Epithelial cell of proximal tubule (primary cell): ENCODE results near the gene PARPBP. TPM values are rescaled to one million over a fixed set of nuclear protein-coding genes. Genes with fewer than 3 reads are reported as not detected.
"Not testable (repeated sequence)": the region's sequence is repeated elsewhere in the genome, so short reads cannot be mapped to it uniquely, and the experiment has no call there.

Source experiments
- DNase-seq: peaks from one replicate; pipeline ENCODE4 v3.0.0-alpha.2; 2011; ENCODE audit warnings: low read depth
- H3K4me3 ChIP-seq: 2 replicates; pipeline ENCODE4 v1.5.1; 2011; ENCODE audit warnings: low read depth, mild to moderate bottlenecking, low read length
- CTCF ChIP-seq: conservative IDR thresholded peaks from 2 replicates; pipeline ENCODE4 v1.5.1; 2012; ENCODE audit warnings: low read depth, mild to moderate bottlenecking, low read length
- total RNA-seq: library from RNA; depleted of rRNA; stranded (reverse); fragments of >200 nt; gene quantifications from 2 replicates; pipeline ENCODE4 v1.2.3, GENCODE V29; 2015

Gene PARPBP
- total RNA-seq, 1 donor from 2014 or later = 8.2 TPM

GRCh38 chr12:102142866-102143373 is 22.9 kb downstream of the PARPBP start:
- not testable (repeated sequence) for DNase-seq, H3K4me3 ChIP-seq

GRCh38 chr12:102144221-102144620 is 24.2 kb downstream of the PARPBP start:
- TF ChIP-seq CTCF = no peak
- DNase-seq = no peak
- H3K4me3 ChIP-seq = no peak overlapping the region

GRCh38 chr12:102147062-102147587 is 27.1 kb downstream of the PARPBP start:
- H3K4me3 ChIP-seq, DNase-seq: not testable (repeated sequence)

GRCh38 chr12:102155206-102155605 is 35.2 kb downstream of the PARPBP start:
- DNase-seq, H3K4me3 ChIP-seq: not testable (repeated sequence)

- no peak overlapping the region for H3K4me3 ChIP-seq
- DNase-seq = no peak
- no peak for TF ChIP-seq CTCF
Observed at GRCh38 chr12:102163383-102163782, 43.4 kb downstream of the PARPBP start.

- no peak overlapping the region for H3K4me3 ChIP-seq
- no peak for TF ChIP-seq CTCF
- no peak for DNase-seq
Observed at GRCh38 chr12:102167821-102168604, 48.0 kb downstream of the PARPBP start.

- no peak for DNase-seq
- TF ChIP-seq CTCF = peak; percentile 73
- H3K4me3 ChIP-seq = no peak overlapping the region
Observed at GRCh38 chr12:102169922-102170621, 50.1 kb downstream of the PARPBP start.

GRCh38 chr12:102171951-102172350 is 52.0 kb downstream of the PARPBP start:
- no peak for TF ChIP-seq CTCF
- no peak for DNase-seq
- H3K4me3 ChIP-seq = no peak overlapping the region
